ENCODE data around the gene SH3BP1. TPM values are rescaled to one million over a fixed set of nuclear protein-coding genes. Genes with fewer than 3 reads are reported as not detected.

Gene SH3BP1
- total RNA-seq, 1 experiment from 2014 or later, result 60.5 TPM

DNA sequence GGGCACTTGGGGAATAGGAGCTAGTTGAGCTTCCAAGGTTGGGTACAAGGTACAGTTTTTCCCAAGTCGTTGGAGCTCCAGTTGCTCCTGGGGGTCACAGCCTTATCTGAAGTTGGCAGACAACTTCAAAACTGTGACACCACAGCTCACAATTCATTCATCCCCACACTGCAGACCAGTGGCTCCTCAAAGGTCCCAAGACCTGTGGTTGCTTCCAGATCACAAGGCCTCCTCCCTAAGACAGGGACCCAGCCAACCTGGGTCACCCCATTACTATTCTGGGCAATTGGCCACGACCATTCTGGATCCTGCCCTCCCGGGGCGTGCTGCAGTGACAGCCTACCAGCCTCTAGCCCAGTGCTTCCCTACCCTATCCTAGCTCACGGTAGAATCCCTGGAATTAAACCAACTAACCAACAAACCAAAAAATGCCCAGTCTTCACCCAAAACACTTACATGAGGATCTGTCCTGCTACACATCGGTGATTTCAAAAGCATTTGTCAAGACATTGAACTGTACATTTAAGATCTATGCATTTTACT, 18.2 kb downstream of the SH3BP1 start:
- ChIA-PET POLR2A (ENCODE audit: unreplicated experiment) (interaction anchor here (0.5 to 1.1 kb wide), 13 partner anchors 10 to 1247 kb away, joined by 3 to 22 read pairs (median 4); partner anchors contain the start of genes C22orf23, GCAT, LGALS1 and NOL12), CTCF (interaction anchor here (0.6 to 2.2 kb wide), 4 partner anchors 10 to 103 kb away, joined by 3 to 25 read pairs (median 4); no protein-coding TSS in a partner anchor)
- BruUV-seq (replicated peaks), result TSS peak; percentile 100
- peak overlapping the region; percentile 69 for H3K4me3 ChIP-seq
- peak overlapping the region; percentile 93 for H3K4me2 ChIP-seq
- H3K4me1 ChIP-seq (replicated peaks; ENCODE audit: insufficient read depth), result peaks cover 28% of the 10 kb centered on the region
- no peaks in the 10 kb centered on the region for H3K27me3 ChIP-seq (ENCODE audit: insufficient read depth, low read depth)
- no peaks in the 10 kb centered on the region for H3K9me2 ChIP-seq (ENCODE audit: insufficient read depth)
- intact Hi-C loops (cut with micrococcal nuclease; ENCODE audit: unreplicated experiment), result loop anchor here (2.0 kb wide), 1 partner anchor 23 kb away; no protein-coding TSS in a partner anchor
- DNase-seq, result peak in 1 of 2 experiments; percentile 57
- TF ChIP-seq EZH2 (IDR thresholded peaks at IDR 0.05; ENCODE audit: low read depth), result no peak
- TF ChIP-seq, protein P1, sequence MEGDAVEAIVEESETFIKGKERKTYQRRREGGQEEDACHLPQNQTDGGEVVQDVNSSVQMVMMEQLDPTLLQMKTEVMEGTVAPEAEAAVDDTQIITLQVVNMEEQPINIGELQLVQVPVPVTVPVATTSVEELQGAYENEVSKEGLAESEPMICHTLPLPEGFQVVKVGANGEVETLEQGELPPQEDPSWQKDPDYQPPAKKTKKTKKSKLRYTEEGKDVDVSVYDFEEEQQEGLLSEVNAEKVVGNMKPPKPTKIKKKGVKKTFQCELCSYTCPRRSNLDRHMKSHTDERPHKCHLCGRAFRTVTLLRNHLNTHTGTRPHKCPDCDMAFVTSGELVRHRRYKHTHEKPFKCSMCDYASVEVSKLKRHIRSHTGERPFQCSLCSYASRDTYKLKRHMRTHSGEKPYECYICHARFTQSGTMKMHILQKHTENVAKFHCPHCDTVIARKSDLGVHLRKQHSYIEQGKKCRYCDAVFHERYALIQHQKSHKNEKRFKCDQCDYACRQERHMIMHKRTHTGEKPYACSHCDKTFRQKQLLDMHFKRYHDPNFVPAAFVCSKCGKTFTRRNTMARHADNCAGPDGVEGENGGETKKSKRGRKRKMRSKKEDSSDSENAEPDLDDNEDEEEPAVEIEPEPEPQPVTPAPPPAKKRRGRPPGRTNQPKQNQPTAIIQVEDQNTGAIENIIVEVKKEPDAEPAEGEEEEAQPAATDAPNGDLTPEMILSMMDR (conservative IDR thresholded peaks at IDR 0.05), result no peak
- H4K20me1 ChIP-seq (ENCODE audit: insufficient read depth), result peaks cover 14% of the 10 kb centered on the region
- no peaks in the 10 kb centered on the region for H3K36me3 ChIP-seq (ENCODE audit: low read depth)
- H3K9me3 ChIP-seq (ENCODE audit: insufficient read depth, low read depth), result no peaks in the 10 kb centered on the region
- peak overlapping the region; percentile 94 for H2AFZ ChIP-seq
- peaks cover 32% of the 10 kb centered on the region for H3K79me2 ChIP-seq (ENCODE audit: low read depth)
- H3K27ac ChIP-seq, result no peak overlapping the region
- H3F3A ChIP-seq (ENCODE audit: insufficient read depth, low read depth), result peaks cover 25% of the 10 kb centered on the region

DNA sequence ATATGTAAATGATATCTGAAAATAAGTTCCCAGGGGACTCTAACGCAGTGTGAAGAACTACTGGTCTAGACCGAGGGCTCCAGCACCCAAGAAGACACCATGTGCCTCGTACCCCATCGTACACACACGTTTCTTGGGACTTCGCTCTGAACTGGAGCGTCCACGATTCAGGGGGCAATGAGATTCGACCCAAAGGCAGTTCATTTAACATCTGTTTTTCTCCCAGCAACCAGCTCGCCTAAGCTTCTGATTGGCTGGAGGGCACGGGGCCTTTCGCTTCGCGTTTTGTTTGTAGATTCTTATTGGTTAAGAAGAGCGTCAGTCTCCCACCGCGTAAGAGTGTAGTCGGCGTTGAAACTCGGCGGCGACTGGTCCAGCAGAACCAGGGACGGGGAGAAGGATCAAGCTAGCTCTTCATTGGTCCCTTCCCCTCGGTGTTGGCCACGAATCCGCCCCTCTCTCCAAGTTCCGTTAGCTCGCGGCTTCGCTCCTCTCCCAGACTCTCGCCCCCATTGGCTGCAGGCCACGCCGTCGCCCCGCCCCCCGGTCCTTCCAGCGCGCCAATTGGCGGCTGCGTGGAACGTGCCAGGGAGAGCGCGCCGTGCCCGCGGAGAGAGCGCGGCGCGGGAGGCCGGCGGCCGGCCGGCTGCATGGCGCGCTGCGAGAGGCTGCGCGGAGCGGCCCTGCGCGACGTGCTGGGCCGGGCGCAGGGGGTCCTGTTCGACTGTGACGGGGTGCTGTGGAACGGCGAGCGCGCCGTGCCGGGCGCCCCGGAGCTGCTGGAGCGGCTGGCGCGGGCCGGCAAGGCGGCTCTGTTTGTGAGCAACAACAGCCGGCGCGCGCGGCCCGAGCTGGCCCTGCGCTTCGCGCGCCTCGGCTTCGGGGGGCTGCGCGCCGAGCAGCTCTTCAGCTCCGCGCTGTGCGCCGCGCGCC, 18.9 kb downstream of the SH3BP1 start, which contains the start of gene PDXP:
Gene PDXP (plus strand): TSS at position 591 of the 933 bp plus-strand sequence. CDS start 60 bp downstream, at position 651.
- Histone ChIP-seq H3K27me3 (ENCODE audit: insufficient read depth, low read depth) (no peaks in the 10 kb centered on the region), H2AFZ (peak within 1 kb of the TSS; percentile 94), H3K4me1 (replicated peaks; ENCODE audit: insufficient read depth) (peaks cover 28% of the 10 kb centered on the region), H3K36me3 (ENCODE audit: low read depth) (no peaks in the 10 kb centered on the region), H3K79me2 (ENCODE audit: low read depth) (peaks cover 32% of the 10 kb centered on the region), H3K4me3 (peak within 1 kb of the TSS; percentile 69), H3K27ac (no peak within 1 kb of the TSS), H3F3A (ENCODE audit: insufficient read depth, low read depth) (peaks cover 25% of the 10 kb centered on the region), H3K4me2 (peak within 1 kb of the TSS; percentile 98), H3K9me2 (ENCODE audit: insufficient read depth) (no peaks in the 10 kb centered on the region), H3K9me3 (ENCODE audit: insufficient read depth, low read depth) (no peaks in the 10 kb centered on the region), H4K20me1 (ENCODE audit: insufficient read depth) (peaks cover 14% of the 10 kb centered on the region)
- BruUV-seq (replicated peaks), result no TSS peak
- ChIA-PET CTCF (interaction anchor here (0.6 to 2.2 kb wide), 5 partner anchors 9 to 103 kb away, joined by 3 to 25 read pairs (median 3); no protein-coding TSS in a partner anchor), POLR2A (ENCODE audit: unreplicated experiment) (interaction anchor here (0.5 to 1.1 kb wide), 13 partner anchors 10 to 1248 kb away, joined by 3 to 22 read pairs (median 4); partner anchors contain the start of genes C22orf23, GCAT, LGALS1 and NOL12)
- intact Hi-C loops (cut with micrococcal nuclease; ENCODE audit: unreplicated experiment), result loop anchor here (2.0 kb wide), 1 partner anchor 22 kb away; no protein-coding TSS in a partner anchor
- peak; percentile 99 for DNase-seq
- TF ChIP-seq, protein P1 (conservative IDR thresholded peaks at IDR 0.05), result no peak
- no peak for TF ChIP-seq EZH2 (IDR thresholded peaks at IDR 0.05; ENCODE audit: low read depth)

All from PC-9 (cell line).